ENCODE results near the gene TRAPPC1.

Gene TRAPPC1

GRCh38 chr17:7940743-7941142, 9.0 kb upstream of the TRAPPC1 start:
- DNase-seq (ENCODE audit: low spot score): no peak

DNA sequence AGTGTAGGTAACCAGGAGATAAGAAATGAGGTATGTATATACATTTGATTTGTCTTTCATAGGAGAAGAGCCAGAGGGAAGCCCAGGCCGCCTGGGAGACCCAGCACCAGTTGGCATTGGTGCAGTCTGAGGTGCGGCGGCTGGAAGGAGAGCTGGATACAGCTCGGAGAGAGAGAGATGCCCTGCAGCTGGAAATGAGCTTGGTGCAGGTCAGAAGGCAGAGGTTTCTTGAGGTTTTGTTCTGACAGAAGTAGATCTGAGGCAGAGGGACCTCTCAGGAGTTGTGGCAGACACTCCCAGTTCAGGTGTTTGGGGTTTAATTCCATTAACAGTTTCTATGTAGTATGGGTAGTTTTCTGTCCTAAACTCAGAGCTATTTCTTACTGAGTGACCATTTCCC, 8.3 kb upstream of the TRAPPC1 start:
- no peak for DNase-seq (ENCODE audit: low spot score)
- TF ChIP-seq CTCF (IDR thresholded peaks at IDR 0.05): no peak
- Histone ChIP-seq H3K27ac (no peak overlapping the region), H3K4me3 (no peak overlapping the region)

More at GRCh38 chr17:7940743-7941142, 9.0 kb upstream of the TRAPPC1 start:
- Histone ChIP-seq H3K27ac (no peak overlapping the region), H3K4me3 (no peak overlapping the region)
- no peak for TF ChIP-seq CTCF (IDR thresholded peaks at IDR 0.05)

DNA sequence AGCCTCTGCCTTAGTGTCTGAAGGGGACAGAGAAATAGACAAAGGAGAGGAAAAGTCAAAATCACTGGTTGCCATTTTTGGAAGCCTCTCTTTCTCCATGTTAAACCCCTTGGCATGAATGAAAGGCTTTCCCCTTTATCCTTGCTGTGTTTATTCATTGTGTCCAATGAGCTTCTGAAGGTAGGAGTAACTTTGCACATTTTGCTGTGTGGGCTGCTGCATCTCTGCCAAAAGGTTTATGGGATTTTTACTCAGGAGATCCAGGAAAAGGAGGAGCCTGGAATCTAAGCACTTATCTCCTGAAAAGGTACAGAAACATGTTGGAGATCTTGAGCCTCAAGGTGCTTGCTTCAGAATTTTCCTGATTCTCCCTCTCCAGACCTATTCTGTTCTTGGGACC, 4.1 kb upstream of the TRAPPC1 start:
- no peak for DNase-seq (ENCODE audit: low spot score)
- Histone ChIP-seq H3K27ac (no peak overlapping the region), H3K4me3 (no peak overlapping the region)
- TF ChIP-seq CTCF (IDR thresholded peaks at IDR 0.05): no peak

GRCh38 chr17:7932949-7933348, 1.2 kb upstream of the TRAPPC1 start:
- Histone ChIP-seq H3K4me3 (peak overlapping the region; percentile 98), H3K27ac (peak overlapping the region in 1 of 2 donors; percentile 88)
- peak; percentile 81 for DNase-seq (ENCODE audit: low spot score)
- TF ChIP-seq CTCF (IDR thresholded peaks at IDR 0.05): no peak

GRCh38 chr17:7932483-7932891, 741 bp upstream of the TRAPPC1 start:
- TF ChIP-seq CTCF (IDR thresholded peaks at IDR 0.05): no peak
- Histone ChIP-seq H3K4me3 (peak overlapping the region; percentile 98), H3K27ac (peak overlapping the region; percentile 75 to 88)
- DNase-seq (ENCODE audit: low spot score): no peak

DNA sequence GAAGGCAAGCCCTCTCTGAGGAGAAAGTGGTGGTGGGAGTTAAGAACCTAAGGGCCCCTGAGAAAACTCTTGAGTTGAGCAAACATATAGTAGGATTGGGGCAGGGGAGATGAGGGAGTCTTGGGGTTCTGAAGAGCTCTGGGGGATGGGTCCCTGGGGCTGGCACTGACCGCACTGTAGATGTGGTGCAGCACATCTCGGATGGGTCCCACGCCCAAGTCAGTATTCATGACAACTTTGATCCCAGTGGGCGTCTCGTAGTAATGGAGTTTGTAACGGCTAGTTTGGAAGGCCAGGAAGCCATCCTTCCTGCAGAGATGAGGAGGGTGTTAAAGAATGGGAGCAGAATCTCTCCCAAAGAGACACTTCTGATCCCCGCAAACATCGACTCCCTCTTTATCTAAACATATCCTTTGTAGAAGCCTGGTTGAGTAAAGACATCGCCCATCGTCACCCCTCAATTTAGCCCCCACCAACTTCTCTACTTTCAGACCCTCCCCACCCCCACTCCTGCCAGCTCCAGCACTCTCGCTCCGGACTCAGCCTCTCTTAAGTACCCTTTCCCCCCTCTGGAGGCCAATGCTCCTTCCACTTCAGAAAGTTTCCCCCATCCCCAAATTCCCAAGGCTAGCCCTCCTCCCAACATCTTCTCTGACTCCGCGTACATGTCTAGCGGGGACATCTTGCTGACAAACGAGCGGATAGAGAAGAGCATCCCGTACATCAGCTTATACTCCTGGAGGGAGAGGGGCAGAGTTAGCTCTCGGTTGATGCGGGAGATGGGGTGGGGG, 710 bp downstream of the TRAPPC1 start:
- peak; percentile 41 for DNase-seq (ENCODE audit: low spot score)
- no peak for TF ChIP-seq CTCF (IDR thresholded peaks at IDR 0.05)
- Histone ChIP-seq H3K4me3 (peak overlapping the region; percentile 98), H3K27ac (peak overlapping the region; percentile 56 to 88)

All from coronary artery (tissue), 2 donors.